Trophoblast cell (in vitro differentiated cells and primary cell): ENCODE results near the gene UNC13B.

Experiments used
- DNase-seq, 2 donors: peaks; one replicate each; pipeline ENCODE4 v3.0.0-alpha.2; 2016
- H2AFZ ChIP-seq: 2 replicates; pipeline ENCODE4 v1.6.1; 2013; ENCODE audit warnings: low read length, moderate library complexity, mild to moderate bottlenecking; ENCODE audit not compliant: insufficient read depth, poor library complexity
- H2AK5ac ChIP-seq: 2 replicates; pipeline ENCODE4 v1.6.1; 2013; ENCODE audit warnings: mild to moderate bottlenecking, low read length
- H2BK120ac ChIP-seq: 2 replicates; pipeline ENCODE4 v1.6.1; 2013; ENCODE audit warnings: low read length, mild to moderate bottlenecking, moderate library complexity; ENCODE audit not compliant: insufficient read depth, poor library complexity
- H2BK12ac ChIP-seq: 2 replicates; pipeline ENCODE4 v1.6.1; 2013; ENCODE audit warnings: mild to moderate bottlenecking, low read length, moderate library complexity
- H2BK5ac ChIP-seq: 2 replicates; pipeline ENCODE4 v1.6.1; 2013; ENCODE audit warnings: low read length, low read depth, moderate library complexity, mild to moderate bottlenecking; ENCODE audit not compliant: poor library complexity
- H3K14ac ChIP-seq: 2 replicates; pipeline ENCODE4 v1.6.1; 2013; ENCODE audit warnings: mild to moderate bottlenecking, low read length
- H3K18ac ChIP-seq: 2 replicates; pipeline ENCODE4 v1.6.1; 2013; ENCODE audit warnings: mild to moderate bottlenecking, low read length
- H3K23ac ChIP-seq: 2 replicates; pipeline ENCODE4 v1.6.1; 2013; ENCODE audit warnings: low read length
- H3K27ac ChIP-seq: 2 replicates; pipeline ENCODE4 v1.5.1; 2013; ENCODE audit warnings: low read depth, mild to moderate bottlenecking, inconsistent platforms, low read length, moderate library complexity
- H3K27me3 ChIP-seq: 2 replicates; pipeline ENCODE4 v1.6.1; 2013; ENCODE audit warnings: inconsistent platforms, mild to moderate bottlenecking, low read length, moderate library complexity; ENCODE audit not compliant: insufficient read depth
- H3K36me3 ChIP-seq, 2 experiments: 1 replicate in 1 of 2; 2 replicates in 1 of 2; pipeline ENCODE4 v1.6.1; 2013; ENCODE audit warnings: low read length in 2 of 2, mild to moderate bottlenecking in 2 of 2, moderate library complexity in 1 of 2; ENCODE audit not compliant: insufficient read depth in 2 of 2, control insufficient read depth in 1 of 2
- H3K4ac ChIP-seq: 2 replicates; pipeline ENCODE4 v1.6.1; 2013; ENCODE audit warnings: low read depth, mild to moderate bottlenecking, low read length, moderate library complexity
- H3K4me1 ChIP-seq, 2 experiments: 1 replicate in 1 of 2; 2 replicates in 1 of 2; pipeline ENCODE4 v1.6.1; 2013; ENCODE audit warnings: low read length in 2 of 2, mild to moderate bottlenecking in 2 of 2, moderate library complexity in 1 of 2; ENCODE audit not compliant: insufficient read depth in 2 of 2, control insufficient read depth in 1 of 2
- H3K4me2 ChIP-seq: 2 replicates; pipeline ENCODE4 v1.6.1; 2013; ENCODE audit warnings: inconsistent platforms, mild to moderate bottlenecking, low read length, moderate library complexity
- H3K4me3 ChIP-seq: 2 replicates; pipeline ENCODE4 v1.5.1; 2013; ENCODE audit warnings: mild to moderate bottlenecking, low read depth, low read length, inconsistent platforms
- H3K79me1 ChIP-seq: one replicate; pipeline ENCODE4 v1.6.1; 2013; ENCODE audit warnings: low read length
- H3K79me2 ChIP-seq: 2 replicates; pipeline ENCODE4 v1.6.1; 2013; ENCODE audit warnings: low read length, mild to moderate bottlenecking; ENCODE audit not compliant: control insufficient read depth, insufficient read depth, poor library complexity
- H3K9ac ChIP-seq: 2 replicates; pipeline ENCODE4 v1.6.1; 2013; ENCODE audit warnings: mild to moderate bottlenecking, low read length
- H3K9me3 ChIP-seq: 2 replicates; pipeline ENCODE4 v1.6.1; 2013; ENCODE audit warnings: low read depth, mild to moderate bottlenecking, control low read depth, inconsistent platforms, low read length; ENCODE audit not compliant: insufficient read depth
- H4K12ac ChIP-seq: 2 replicates; pipeline ENCODE4 v1.6.1; 2013; ENCODE audit warnings: low read depth, mild to moderate bottlenecking, low read length, moderate library complexity
- H4K8ac ChIP-seq: 2 replicates; pipeline ENCODE4 v1.6.1; 2013; ENCODE audit warnings: low read depth, mild to moderate bottlenecking, low read length, moderate library complexity
- H4K91ac ChIP-seq: one replicate; pipeline ENCODE4 v1.6.1; 2013; ENCODE audit warnings: low read depth, mild to moderate bottlenecking, low read length, moderate library complexity
- WGBS: extraction: QIAGEN DNeasy Blood & Tissue Kit; methylation state at CpG from one replicate; pipeline ENCODE4 v1.1.7; 2013; ENCODE audit warnings: missing lambda C conversion rate; ENCODE audit not compliant: insufficient read length, insufficient coverage; ENCODE audit errors: extremely low coverage; 5-methylcytosine and 5-hydroxymethylcytosine counted together

Gene UNC13B

GRCh38 chr9:35366627-35367026 lies 204.8 kb downstream of the UNC13B start:
- Histone ChIP-seq H2BK5ac (no peak overlapping the region), H3K79me1 (no peaks in the 10 kb centered on the region), H3K4ac (no peak overlapping the region), H3K18ac (no peak overlapping the region), H4K91ac (no peak overlapping the region), H3K9ac (no peak overlapping the region), H3K4me2 (no peak overlapping the region), H4K12ac (no peak overlapping the region), H3K4me3 (no peak overlapping the region), H3K27me3 (no peaks in the 10 kb centered on the region), H2AFZ (no peak overlapping the region), H3K4me1 (no peaks in the 10 kb centered on the region), H4K8ac (no peak overlapping the region), H2AK5ac (no peak overlapping the region), H2BK120ac (no peak overlapping the region), H3K23ac (no peak overlapping the region), H3K27ac (no peak overlapping the region), H3K79me2 (no peaks in the 10 kb centered on the region), H2BK12ac (no peak overlapping the region), H3K36me3 (no peaks in the 10 kb centered on the region), H3K14ac (no peak overlapping the region), H3K9me3 (no peaks in the 10 kb centered on the region)
- no peak for DNase-seq
- WGBS = no CpG with 5 or more reads among the region's 2 CpGs

GRCh38 chr9:35367451-35367850 lies 205.6 kb downstream of the UNC13B start:
- no peak overlapping the region for H2AFZ ChIP-seq
- H3K4ac ChIP-seq = no peak overlapping the region
- H3K18ac ChIP-seq = no peak overlapping the region
- no peaks in the 10 kb centered on the region for H3K79me1 ChIP-seq
- no peak overlapping the region for H3K4me3 ChIP-seq
- H3K4me1 ChIP-seq = no peaks in the 10 kb centered on the region
- H4K8ac ChIP-seq = no peak overlapping the region
- H4K12ac ChIP-seq = no peak overlapping the region
- no peaks in the 10 kb centered on the region for H3K79me2 ChIP-seq
- H2BK12ac ChIP-seq = no peak overlapping the region
- H3K4me2 ChIP-seq = no peak overlapping the region
- no peaks in the 10 kb centered on the region for H3K36me3 ChIP-seq
- no peak overlapping the region for H3K9ac ChIP-seq
- DNase-seq = peak; percentile 77 to 91
- WGBS = no CpG with 5 or more reads among the region's 2 CpGs
- H3K14ac ChIP-seq = no peak overlapping the region
- H3K9me3 ChIP-seq = no peaks in the 10 kb centered on the region
- H3K27ac ChIP-seq = no peak overlapping the region
- H2BK5ac ChIP-seq = no peak overlapping the region
- no peak overlapping the region for H4K91ac ChIP-seq
- no peak overlapping the region for H2BK120ac ChIP-seq
- H2AK5ac ChIP-seq = no peak overlapping the region
- H3K23ac ChIP-seq = no peak overlapping the region
- H3K27me3 ChIP-seq = no peaks in the 10 kb centered on the region

- H3K4me1 ChIP-seq = no peaks in the 10 kb centered on the region
- H3K4ac ChIP-seq = no peak overlapping the region
- no peak overlapping the region for H2BK5ac ChIP-seq
- no peak overlapping the region for H3K27ac ChIP-seq
- H3K4me2 ChIP-seq = no peak overlapping the region
- no peaks in the 10 kb centered on the region for H3K27me3 ChIP-seq
- H3K4me3 ChIP-seq = no peak overlapping the region
- H3K79me1 ChIP-seq = no peaks in the 10 kb centered on the region
- no peaks in the 10 kb centered on the region for H3K79me2 ChIP-seq
- H2AK5ac ChIP-seq = no peak overlapping the region
- H2AFZ ChIP-seq = no peak overlapping the region
- no peak overlapping the region for H4K8ac ChIP-seq
- H2BK120ac ChIP-seq = no peak overlapping the region
- no peak overlapping the region for H4K91ac ChIP-seq
- no peaks in the 10 kb centered on the region for H3K36me3 ChIP-seq
- no peak overlapping the region for H3K23ac ChIP-seq
- H3K18ac ChIP-seq = no peak overlapping the region
- WGBS = no CpG with 5 or more reads among the region's 5 CpGs
- no peak overlapping the region for H3K9ac ChIP-seq
- H2BK12ac ChIP-seq = no peak overlapping the region
- H3K14ac ChIP-seq = no peak overlapping the region
- no peak overlapping the region for H4K12ac ChIP-seq
- H3K9me3 ChIP-seq = no peaks in the 10 kb centered on the region
- peak in 1 of 2 donors; percentile 23 for DNase-seq
These were observed 208.4 kb downstream of the UNC13B start for GRCh38 chr9:35370241-35370640.

GRCh38 chr9:35374436-35374835 lies 212.6 kb downstream of the UNC13B start:
- H2BK12ac ChIP-seq = no peak overlapping the region

More at GRCh38 chr9:35374436-35374835, 212.6 kb downstream of the UNC13B start:
- H4K8ac ChIP-seq = no peak overlapping the region
- H3K27me3 ChIP-seq = no peaks in the 10 kb centered on the region
- H3K9me3 ChIP-seq = peaks cover 2% of the 10 kb centered on the region
- no peak overlapping the region for H3K4ac ChIP-seq
- H2BK5ac ChIP-seq = no peak overlapping the region
- no peaks in the 10 kb centered on the region for H3K79me2 ChIP-seq
- H3K36me3 ChIP-seq = no peaks in the 10 kb centered on the region
- H3K9ac ChIP-seq = no peak overlapping the region
- no peak overlapping the region for H3K14ac ChIP-seq
- H3K4me2 ChIP-seq = no peak overlapping the region
- H2AK5ac ChIP-seq = no peak overlapping the region
- H4K12ac ChIP-seq = no peak overlapping the region
- H3K23ac ChIP-seq = no peak overlapping the region
- no peaks in the 10 kb centered on the region for H3K79me1 ChIP-seq
- H3K18ac ChIP-seq = no peak overlapping the region
- H4K91ac ChIP-seq = no peak overlapping the region
- H2BK120ac ChIP-seq = no peak overlapping the region
- H2AFZ ChIP-seq = no peak overlapping the region
- DNase-seq = no peak
- no peaks in the 10 kb centered on the region for H3K4me1 ChIP-seq
- H3K27ac ChIP-seq = no peak overlapping the region
- H3K4me3 ChIP-seq = no peak overlapping the region
